Stimulated activated naive CD8-positive, alpha-beta T cell treated with anti-CD3 and anti-CD28 coated beads, Interleukin-15, amount 100 ng/mL, for 72 hours (primary cell): Measurements from ENCODE around the gene CELF2.
A peak's percentile ranks its signal among the peaks of the same experiment; 100 is the strongest.

Experiments
- ATAC-seq: fragments of 150-1000 bp; cut with Tn5 transposase; 2 replicates; pipeline ENCODE4 v1.10.0; 2021; ENCODE audit warnings: mild to moderate bottlenecking, moderate library complexity
- DNase-seq, 2 donors: peaks; one replicate each; pipeline ENCODE4 v3.0.0; 2021 to 2022
- H3K27ac Mint-ChIP-seq, 2 donors: one replicate each; pipeline ENCODE4 v1.8.0; 2022; ENCODE audit warnings: mild to moderate bottlenecking in 2 of 2, mixed read lengths in 2 of 2, moderate library complexity in 2 of 2
- H3K27me3 Mint-ChIP-seq: one replicate; pipeline ENCODE4 v1.8.0; 2022; ENCODE audit warnings: mixed read lengths
- H3K4me1 Mint-ChIP-seq: one replicate; pipeline ENCODE4 v1.8.0; 2022; ENCODE audit warnings: mild to moderate bottlenecking, mixed read lengths
- H3K4me3 Mint-ChIP-seq, 2 donors: one replicate each; pipeline ENCODE4 v1.8.0; 2022; ENCODE audit warnings: mild to moderate bottlenecking in 2 of 2, mixed read lengths in 2 of 2, moderate library complexity in 1 of 2
- H3K9me3 Mint-ChIP-seq, 2 donors: one replicate each; pipeline ENCODE4 v1.8.0; 2022; ENCODE audit warnings: mixed read lengths in 2 of 2

Gene CELF2

DNA sequence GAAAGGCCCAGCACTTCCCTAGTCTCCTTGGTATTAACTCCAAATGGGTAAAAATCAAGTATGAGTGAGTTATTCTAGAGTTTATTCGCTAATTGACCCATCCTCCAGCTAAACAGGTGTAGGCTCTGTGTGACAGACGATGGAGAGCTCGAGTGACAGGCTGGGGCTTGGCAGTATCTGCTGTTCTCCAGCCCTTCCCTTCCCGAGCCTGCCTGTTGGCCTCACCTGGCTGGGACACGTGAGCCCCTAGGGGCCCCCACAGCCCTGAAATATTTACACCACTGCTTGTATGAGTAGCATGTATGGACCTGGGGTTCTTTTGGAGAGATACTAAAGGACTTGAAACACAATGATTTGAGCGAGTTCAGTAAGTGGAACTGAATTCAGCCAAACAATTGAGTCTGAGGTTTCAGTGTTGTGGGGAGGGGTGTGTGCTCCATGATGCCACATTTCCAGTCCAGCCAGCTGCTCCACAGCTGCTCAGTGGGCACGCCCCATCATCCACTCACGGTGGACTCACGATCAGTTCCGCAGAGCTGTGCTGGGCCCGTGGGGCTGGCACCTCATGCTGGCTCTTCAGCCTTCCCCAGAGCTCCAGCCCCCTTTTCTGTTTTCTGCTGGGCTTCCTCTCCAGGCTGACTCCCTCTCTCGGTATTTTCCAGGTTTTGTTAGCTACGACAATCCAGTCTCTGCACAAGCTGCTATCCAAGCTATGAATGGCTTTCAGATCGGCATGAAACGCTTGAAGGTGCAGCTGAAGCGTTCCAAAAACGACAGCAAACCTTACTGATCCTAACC lies 310.8 kb downstream of the CELF2 start:
- Mint-ChIP-seq H3K4me1 (peaks cover 72% of the 10 kb centered on the region), H3K27me3 (no peaks in the 10 kb centered on the region), H3K4me3 (no peak overlapping the region), H3K27ac (peak overlapping the region; percentile 68 to 91), H3K9me3 (no peaks in the 10 kb centered on the region)
- ATAC-seq (peak; percentile 45), DNase-seq (no peak)

DNA sequence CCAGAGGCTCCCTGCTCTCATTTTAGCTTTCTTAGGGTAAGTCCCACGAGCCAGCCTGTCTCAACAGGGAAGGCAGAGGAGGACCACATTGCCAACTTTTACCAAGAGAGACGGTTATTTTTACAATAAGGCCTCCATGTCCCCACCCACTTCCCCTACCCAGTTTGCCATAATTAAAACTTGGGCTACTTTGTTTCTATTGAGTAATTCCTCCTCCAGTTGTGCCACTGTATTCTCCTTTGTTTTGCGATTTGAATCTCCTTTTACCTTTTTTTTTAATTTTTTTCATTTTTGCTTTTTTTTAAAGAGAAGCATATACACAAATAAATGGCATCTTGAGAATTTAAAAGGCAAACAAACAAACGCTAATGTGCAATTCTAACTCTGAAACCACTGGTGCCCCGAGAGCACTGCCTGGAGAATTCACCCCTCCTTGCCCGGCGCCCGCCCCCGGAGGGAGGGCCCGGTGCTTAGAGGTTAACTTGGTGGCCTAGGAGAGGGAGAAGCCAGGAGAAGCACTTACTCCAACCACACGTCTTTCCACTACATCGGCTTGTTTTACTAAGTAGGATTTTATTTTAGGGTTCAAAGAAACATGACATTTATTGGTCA lies 311.5 kb downstream of the CELF2 start:
- ATAC-seq = no peak
- H3K27ac Mint-ChIP-seq = peak overlapping the region; percentile 68 to 85
- H3K4me1 Mint-ChIP-seq = peaks cover 76% of the 10 kb centered on the region
- no peak overlapping the region for H3K4me3 Mint-ChIP-seq
- H3K27me3 Mint-ChIP-seq = no peaks in the 10 kb centered on the region
- no peak for DNase-seq
- H3K9me3 Mint-ChIP-seq = no peaks in the 10 kb centered on the region

DNA sequence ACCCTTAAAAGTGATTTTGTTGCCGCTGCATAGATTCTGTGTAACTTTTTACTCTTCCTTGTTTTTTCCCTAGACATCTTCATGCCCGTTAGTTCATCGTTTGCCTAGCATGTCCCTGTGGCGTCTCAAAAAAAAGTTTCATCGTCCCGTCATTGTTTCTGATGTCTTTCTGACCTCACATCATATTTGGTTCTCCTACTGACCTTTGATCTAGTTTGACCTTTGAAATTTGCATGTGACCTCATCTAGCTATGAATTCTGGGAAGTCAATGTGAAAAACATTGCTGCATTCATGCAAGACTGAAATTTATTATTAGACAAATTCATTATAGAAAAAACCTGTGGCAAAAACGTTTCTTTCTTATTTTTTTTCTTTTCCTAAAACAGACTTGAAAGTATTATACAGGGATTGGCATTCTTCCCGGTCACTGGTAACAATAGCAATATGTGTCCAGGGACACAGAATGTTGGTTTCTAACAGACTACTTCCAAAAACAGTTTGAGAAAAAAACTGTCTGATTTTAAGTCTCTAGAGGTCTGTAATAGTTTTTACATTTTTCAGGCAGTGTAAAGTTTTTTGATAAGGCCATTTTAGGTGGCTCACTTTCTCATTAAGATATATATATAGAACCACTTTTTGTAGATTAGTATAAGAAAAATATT lies 312.8 kb downstream of the CELF2 start:
- peaks cover 76% of the 10 kb centered on the region for H3K4me1 Mint-ChIP-seq
- DNase-seq = no peak
- no peak overlapping the region for H3K4me3 Mint-ChIP-seq
- peak overlapping the region in 1 of 2 donors; percentile 60 for H3K27ac Mint-ChIP-seq
- no peaks in the 10 kb centered on the region for H3K27me3 Mint-ChIP-seq
- no peaks in the 10 kb centered on the region for H3K9me3 Mint-ChIP-seq
- no peak for ATAC-seq

DNA sequence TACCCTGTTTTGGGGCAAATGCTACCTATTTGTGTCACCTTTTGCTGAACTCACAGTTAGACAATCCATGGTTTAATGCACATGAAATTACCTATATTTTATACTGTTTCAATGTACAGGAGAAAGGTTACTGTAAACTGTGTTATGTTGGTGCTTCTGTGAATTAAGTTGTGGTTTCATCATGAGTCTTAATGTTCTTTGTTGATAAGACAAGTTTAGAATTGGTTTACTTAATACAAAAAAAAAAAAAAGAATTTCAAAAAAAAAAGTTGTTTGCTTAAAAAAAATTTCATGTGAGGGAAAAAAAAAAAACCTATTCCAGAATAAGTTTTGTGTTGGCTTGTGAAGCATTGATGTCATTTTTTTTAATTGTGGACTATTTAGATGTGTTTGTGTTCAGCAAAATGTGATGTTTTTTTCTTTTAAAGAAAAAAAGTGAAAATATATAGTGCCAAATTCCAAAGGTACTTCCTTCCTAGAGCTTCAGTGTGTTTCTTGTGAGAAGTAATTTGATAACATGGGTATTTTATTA lies 313.4 kb downstream of the CELF2 start:
- DNase-seq = no peak
- Mint-ChIP-seq H3K27ac (no peak overlapping the region), H3K4me1 (peaks cover 71% of the 10 kb centered on the region), H3K27me3 (no peaks in the 10 kb centered on the region), H3K4me3 (no peak overlapping the region), H3K9me3 (no peaks in the 10 kb centered on the region)
- no peak for ATAC-seq

DNA sequence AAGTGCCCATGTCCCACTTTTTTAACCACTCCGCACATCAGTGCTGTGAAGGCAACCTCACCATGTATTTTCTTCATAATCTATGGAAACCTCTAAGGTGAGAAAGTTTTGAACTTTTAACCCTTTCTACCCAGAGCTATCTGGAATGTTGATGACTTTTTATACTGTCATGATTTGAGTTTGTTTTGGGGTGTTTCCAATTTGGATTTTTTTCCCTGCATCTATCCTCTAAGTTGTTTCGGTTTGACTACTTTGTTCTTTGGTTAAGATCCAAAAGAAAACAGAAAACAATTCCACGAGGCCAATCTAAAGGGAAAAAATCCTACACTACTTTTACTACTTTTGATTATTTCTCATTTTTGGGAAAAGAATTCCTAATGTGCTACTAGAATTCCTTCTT lies 314.1 kb downstream of the CELF2 start:
- H3K4me1 Mint-ChIP-seq = peaks cover 69% of the 10 kb centered on the region
- peak overlapping the region in 1 of 2 donors; percentile 53 for H3K27ac Mint-ChIP-seq
- no peak for ATAC-seq

DNA sequence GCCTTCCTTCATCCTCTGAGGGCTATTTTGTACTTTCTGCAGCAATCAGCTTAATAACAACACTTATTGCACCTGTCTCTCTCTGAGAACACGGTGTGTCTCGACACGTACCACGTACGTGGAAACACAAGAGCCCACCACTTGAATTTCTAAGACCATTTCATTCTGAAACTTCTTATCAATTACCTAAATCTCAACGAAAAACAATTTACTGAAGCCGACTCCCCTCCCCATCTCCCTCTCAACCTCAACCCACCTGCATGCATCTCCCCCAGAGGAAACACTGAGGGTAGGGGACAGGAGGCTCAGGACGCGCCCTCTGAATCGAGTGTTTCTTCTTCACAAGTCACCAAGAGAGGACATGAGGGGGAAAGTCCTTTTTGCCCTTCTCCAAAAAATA lies 315.2 kb downstream of the CELF2 start:
- no peaks in the 10 kb centered on the region for H3K27me3 Mint-ChIP-seq
- H3K4me3 Mint-ChIP-seq = no peak overlapping the region
- no peak for DNase-seq
- no peaks in the 10 kb centered on the region for H3K9me3 Mint-ChIP-seq
- H3K4me1 Mint-ChIP-seq = peaks cover 75% of the 10 kb centered on the region
- peak overlapping the region; percentile 45 to 74 for H3K27ac Mint-ChIP-seq
- no peak for ATAC-seq

More for the DNA sequence above, 314.1 kb downstream of the CELF2 start:
- Mint-ChIP-seq H3K4me3 (no peak overlapping the region), H3K27me3 (no peaks in the 10 kb centered on the region), H3K9me3 (no peaks in the 10 kb centered on the region)
- DNase-seq = no peak

DNA sequence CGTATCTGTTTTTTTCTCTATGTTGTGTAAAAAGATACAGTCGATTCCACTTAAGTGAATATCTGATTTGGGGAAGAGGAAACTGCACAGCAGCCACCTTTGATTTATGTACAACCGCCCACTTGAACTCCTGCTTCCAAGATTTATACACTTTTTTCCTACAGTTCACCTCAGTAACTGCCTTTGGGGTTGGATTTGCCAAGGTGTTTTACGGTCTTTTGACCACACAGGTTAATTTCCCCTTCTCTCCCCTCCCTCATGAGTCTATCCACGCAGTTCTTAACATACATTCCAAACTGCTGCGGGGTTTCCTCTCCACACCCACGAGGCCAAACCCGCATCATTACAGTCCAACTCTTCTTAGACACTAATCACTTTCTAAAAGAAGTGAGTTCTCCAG lies 316.8 kb downstream of the CELF2 start:
- Mint-ChIP-seq H3K27me3 (no peaks in the 10 kb centered on the region), H3K9me3 (no peaks in the 10 kb centered on the region), H3K27ac (peak overlapping the region in 1 of 2 donors; percentile 72), H3K4me3 (no peak overlapping the region), H3K4me1 (peaks cover 59% of the 10 kb centered on the region)
- no peak for ATAC-seq
- no peak for DNase-seq

DNA sequence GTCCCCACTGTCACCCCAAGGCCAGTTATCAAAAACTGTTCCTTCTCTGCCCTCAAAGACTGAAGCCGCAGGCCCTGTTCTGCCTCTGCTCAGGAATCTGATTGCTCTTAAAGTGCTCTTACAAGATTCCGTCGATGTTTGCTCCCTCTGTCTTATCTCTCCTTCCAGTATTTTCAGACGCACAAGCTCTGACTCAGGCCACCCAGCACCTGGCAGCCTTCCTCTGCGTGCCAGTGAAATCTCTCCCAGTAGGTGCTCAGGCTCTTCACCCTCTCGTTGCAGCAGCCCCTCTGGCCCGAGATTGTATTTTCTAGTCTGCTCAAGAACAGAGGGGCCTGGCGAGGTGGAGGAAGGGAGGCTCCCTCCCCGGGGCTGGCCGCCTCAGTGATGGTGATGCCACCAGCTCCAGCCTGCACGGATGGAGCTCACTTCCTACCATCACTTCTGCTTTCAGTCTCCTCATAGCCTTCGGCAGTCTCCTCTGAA lies 317.5 kb downstream of the CELF2 start:
- H3K4me1 Mint-ChIP-seq = peaks cover 54% of the 10 kb centered on the region
- no peaks in the 10 kb centered on the region for H3K9me3 Mint-ChIP-seq
- DNase-seq = no peak
- peak overlapping the region; percentile 55 to 93 for H3K27ac Mint-ChIP-seq
- peak overlapping the region in 1 of 2 donors; percentile 14 for H3K4me3 Mint-ChIP-seq
- no peaks in the 10 kb centered on the region for H3K27me3 Mint-ChIP-seq
- ATAC-seq = no peak

DNA sequence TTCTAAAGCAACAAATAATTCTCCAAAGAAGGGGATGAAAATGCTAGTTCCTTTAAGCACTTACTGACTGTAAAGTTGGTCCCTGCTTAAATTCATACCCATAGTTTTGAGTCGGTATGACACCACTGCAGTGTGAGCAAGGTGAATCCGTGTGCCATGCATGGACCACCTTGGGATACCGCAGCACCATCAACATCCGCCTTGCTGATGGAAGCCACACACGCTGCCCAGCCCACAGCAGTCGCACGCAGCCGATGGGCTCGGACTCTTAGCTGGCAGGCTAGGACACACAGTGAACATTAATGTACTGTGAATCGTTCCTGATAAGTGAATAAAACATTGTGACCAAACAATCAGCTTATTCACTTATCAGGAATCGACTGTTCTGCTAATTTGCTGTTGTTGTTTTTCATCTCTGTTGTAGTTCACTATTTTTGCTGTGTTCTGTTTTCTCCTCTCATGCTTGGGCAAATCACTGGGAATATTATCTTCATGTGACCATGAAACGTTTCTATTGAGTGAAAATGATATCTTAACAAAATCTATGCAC lies 318.3 kb downstream of the CELF2 start:
- no peak for ATAC-seq
- Mint-ChIP-seq H3K4me1 (peaks cover 49% of the 10 kb centered on the region), H3K27me3 (no peaks in the 10 kb centered on the region), H3K27ac (peak overlapping the region in 1 of 2 donors; percentile 2), H3K9me3 (no peaks in the 10 kb centered on the region), H3K4me3 (no peak overlapping the region)
- DNase-seq = no peak

DNA sequence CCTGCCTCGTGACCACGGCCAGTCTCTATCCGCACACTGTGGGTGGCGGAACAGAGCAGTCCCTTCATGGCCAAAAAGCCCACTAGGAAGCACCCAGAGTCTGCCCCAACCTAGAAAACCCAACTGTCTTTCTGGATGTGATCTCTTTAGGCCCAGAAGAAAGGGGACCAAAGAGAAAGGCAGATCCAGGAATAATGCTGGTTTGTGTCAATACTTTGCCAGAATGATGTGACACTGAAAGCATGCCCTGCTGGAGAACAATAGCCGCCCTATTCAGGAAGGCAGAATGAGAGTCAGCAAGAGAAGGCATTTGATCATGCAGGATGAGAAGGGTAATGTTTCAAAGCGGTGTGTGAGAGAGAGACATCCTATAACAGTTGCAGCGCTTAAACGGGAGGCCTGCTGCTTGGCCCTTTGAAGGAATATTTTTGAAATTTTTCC lies 319.1 kb downstream of the CELF2 start:
- ATAC-seq = no peak
- H3K9me3 Mint-ChIP-seq = no peaks in the 10 kb centered on the region
- H3K4me3 Mint-ChIP-seq = no peak overlapping the region
- no peak for DNase-seq
- no peak overlapping the region for H3K27ac Mint-ChIP-seq
- peaks cover 46% of the 10 kb centered on the region for H3K4me1 Mint-ChIP-seq
- no peaks in the 10 kb centered on the region for H3K27me3 Mint-ChIP-seq

DNA sequence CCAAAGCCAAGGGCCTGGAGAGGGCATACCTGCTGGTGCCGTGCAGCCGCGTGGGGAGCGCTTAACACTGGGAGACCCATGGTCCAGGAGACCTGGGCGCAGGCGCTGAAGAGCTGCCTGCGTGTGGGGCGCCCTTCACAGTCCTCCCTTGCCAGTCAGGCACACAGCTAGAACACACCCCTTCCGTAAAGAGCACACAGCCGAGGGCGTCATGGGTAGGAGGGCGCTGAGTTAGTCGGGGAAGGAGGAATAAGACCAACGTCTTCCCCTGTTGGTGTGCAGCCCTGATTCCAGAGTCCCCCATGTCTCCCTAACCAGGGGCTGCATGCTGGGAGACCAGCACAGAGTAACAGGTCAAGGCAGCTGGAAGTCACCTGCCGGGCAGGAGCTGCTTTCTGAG lies 319.8 kb downstream of the CELF2 start:
- DNase-seq = peak in 1 of 2 donors; percentile 33
- Mint-ChIP-seq H3K4me3 (peak overlapping the region in 1 of 2 donors; percentile 45), H3K27ac (peak overlapping the region in 1 of 2 donors; percentile 96), H3K9me3 (no peaks in the 10 kb centered on the region), H3K27me3 (no peaks in the 10 kb centered on the region), H3K4me1 (peaks cover 39% of the 10 kb centered on the region)
- peak; percentile 76 for ATAC-seq

DNA sequence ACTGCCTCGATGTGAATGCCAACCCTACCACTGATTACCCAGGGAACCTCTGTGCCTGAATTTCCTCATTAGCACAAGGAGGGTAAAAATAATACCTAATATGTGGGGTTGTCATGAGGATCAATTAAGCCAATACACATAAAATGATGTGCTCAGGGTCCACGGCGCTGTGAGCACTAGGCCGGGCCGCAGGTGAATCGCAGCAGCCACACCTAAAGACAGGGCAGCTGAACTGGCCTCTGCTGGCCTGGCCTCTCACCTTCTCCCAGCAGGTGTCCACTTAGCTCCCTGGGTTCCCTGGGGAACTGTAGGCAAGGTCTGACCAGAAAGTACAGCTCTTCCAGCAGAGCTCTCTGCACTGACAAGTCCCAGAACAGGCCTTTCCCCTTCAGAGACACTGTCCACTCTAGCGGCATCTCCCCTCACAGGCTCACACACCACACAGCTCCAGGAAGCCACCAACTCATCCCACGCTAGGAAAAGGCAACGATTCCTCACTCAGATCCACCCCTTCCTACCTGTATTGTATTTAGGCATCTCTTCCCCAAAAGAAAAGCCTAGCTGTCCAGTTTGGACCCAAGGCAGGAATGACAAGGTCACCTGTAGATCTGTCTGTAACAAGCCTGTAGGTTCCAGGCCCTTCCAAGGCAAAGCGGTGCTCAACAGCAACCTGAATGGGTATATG lies 320.6 kb downstream of the CELF2 start:
- DNase-seq (no peak), ATAC-seq (peak; percentile 36)
- Mint-ChIP-seq H3K4me3 (peak overlapping the region in 1 of 2 donors; percentile 12), H3K4me1 (peaks cover 31% of the 10 kb centered on the region), H3K27ac (peak overlapping the region; percentile 38 to 96), H3K27me3 (no peaks in the 10 kb centered on the region), H3K9me3 (no peaks in the 10 kb centered on the region)

DNA sequence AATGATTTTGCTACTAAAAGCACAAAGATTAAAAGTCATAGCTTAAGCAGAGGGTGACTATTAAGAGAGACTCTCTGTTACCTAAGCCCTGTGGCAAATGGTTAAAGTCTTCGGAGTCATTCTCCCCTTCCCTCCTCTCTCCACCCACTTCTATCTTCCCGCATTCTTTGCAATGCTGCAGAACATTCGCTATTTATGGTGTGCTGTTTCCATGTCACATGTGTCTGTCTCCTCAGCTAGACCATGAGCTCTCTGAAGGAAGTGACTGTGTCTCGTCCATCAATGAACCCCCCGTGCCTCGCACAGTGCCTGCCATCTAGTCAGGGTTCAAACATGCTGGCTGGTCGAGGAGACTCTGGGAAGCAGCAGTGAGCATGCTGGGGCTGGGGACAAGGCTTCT lies 321.3 kb downstream of the CELF2 start:
- Mint-ChIP-seq H3K4me1 (peaks cover 28% of the 10 kb centered on the region), H3K4me3 (no peak overlapping the region), H3K27me3 (no peaks in the 10 kb centered on the region), H3K27ac (peak overlapping the region in 1 of 2 donors; percentile 71), H3K9me3 (no peaks in the 10 kb centered on the region)
- ATAC-seq (no peak), DNase-seq (no peak)

DNA sequence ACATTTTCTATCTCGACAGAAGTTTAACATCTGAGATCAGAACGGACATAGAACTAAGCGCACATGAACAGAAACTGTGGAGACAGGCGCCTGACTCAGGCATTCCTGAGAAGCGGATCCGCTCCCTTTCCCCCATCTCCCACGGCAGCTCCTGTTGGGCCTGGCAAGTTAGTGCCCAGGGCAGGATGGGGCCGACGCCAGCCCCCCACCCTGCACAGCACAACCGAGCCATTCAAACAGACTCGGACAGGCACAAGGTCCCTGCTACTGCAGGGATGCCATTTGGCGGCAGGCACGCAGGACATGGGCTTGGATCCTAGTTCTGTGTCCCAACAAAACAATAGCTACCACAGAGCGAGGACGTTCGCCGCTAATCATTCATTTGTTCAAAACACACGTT lies 322.0 kb downstream of the CELF2 start:
- no peak for ATAC-seq
- Mint-ChIP-seq H3K27ac (peak overlapping the region in 1 of 2 donors; percentile 23), H3K9me3 (no peaks in the 10 kb centered on the region), H3K4me3 (no peak overlapping the region), H3K4me1 (peaks cover 25% of the 10 kb centered on the region), H3K27me3 (no peaks in the 10 kb centered on the region)
- no peak for DNase-seq
